Stimulated activated CD4-positive, alpha-beta T cell treated with anti-CD3 and anti-CD28 coated beads, Interleukin-4, amount 100 ng/mL, for 24 hours (primary cell): ENCODE data around the gene ADM.

Experiments
- DNase-seq: peaks from one replicate; pipeline ENCODE4 v3.0.0-alpha.2; 2020

ADM gene

GRCh38 chr11:10329935-10330334, 25.1 kb downstream of the ADM start:
- no peak for DNase-seq

- DNase-seq, result no peak
These were observed 26.8 kb downstream of the ADM start for GRCh38 chr11:10331548-10332289.

DNA sequence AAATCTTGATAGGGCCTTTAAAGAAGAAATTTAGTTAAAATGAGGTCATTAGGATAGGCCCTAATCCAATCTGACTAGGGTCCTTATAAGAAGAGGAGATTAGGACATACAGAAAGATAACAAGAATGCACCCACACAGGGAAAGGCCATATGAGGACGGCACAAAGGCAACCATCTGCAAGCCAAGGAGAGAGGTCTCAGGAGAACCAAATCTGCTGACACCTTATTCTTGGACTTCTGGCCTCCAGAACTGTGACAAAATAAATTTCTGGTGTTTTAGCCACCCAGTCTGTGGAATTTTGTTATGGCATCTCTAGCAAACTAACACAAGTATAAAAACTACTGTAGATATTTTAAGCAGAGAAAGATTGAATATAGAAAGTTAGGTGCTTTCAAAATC, 28.6 kb downstream of the ADM start:
- no peak for DNase-seq

- DNase-seq, result no peak
These were observed 33.4 kb downstream of the ADM start for GRCh38 chr11:10338287-10338686.

DNA sequence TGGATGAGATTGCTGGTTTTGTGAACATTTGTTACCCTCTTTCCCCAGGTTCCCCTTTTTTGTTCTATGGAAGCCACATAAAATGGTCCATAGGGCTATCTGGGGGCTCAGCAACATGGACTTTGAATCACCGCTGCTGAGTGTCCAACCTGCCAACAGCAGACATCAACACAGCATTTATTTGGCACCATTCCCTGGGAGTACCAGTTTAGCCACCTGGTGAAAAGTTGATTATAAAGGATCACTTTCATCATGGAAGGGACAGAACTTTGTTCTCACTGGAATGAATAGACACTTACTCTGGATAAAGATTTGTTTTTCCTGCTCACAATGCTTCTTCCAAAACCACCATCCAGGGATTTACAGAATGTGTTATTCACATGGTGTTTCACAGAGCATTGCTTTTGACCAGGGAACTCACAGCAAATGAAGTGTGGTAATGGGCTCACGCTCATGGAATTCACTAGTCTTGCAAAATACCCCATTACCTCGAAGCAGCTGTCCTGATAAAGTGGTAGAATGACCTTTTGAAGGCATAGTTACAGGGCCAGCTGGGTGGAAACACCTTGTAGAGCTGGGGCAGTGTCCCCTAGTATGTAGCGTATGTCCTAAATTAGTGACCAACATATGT, 43.9 kb downstream of the ADM start:
- no peak for DNase-seq

GRCh38 chr11:10349281-10349665, 44.4 kb downstream of the ADM start:
- no peak for DNase-seq

DNA sequence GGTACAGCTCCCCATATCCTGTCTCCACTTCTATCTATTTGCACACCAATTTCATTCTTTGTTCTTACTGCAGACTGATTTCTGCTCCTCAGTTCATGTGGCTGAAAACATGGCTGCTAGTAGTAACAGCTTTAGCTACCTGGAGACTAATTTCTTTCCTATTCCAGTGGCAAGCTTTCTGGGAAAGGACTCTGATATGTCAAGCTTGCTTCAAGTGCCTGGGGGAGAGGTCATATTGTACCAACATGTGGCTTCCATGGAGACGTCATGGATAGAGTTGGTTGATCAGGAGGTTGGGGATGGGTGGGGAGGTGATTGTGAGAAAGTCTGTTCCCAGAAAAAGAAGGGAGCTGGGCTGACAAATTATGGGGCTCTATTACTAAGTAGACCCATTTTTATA, 44.9 kb downstream of the ADM start:
- DNase-seq, result no peak

- DNase-seq, result no peak
These were observed 45.5 kb downstream of the ADM start for GRCh38 chr11:10350334-10350733.

- DNase-seq, result no peak
These were observed 46.5 kb downstream of the ADM start for GRCh38 chr11:10351435-10351764.

- DNase-seq, result no peak
These were observed 47.1 kb downstream of the ADM start for GRCh38 chr11:10351765-10352641.

- DNase-seq, result no peak
These were observed 48.2 kb downstream of the ADM start for GRCh38 chr11:10352921-10353550.

DNA sequence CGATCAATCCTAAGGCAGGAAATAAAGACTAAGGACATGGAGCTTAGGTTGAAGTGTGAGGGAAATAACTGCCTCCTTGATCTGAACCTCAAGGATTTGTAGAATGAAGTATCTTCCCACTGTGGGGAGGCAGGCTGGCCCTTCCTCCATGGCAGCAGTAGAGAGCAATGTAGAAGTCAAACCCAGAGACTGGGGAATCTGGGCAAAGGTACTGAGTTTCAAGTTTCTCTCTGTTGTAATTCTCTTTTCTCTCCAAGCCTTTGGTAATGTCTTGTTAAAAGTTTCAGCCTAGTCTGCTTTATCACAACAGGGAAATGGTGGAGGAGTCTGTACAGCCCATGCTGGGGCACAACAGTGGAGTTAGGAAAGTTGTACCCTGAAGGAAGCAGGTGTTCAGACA, 49.5 kb downstream of the ADM start:
- DNase-seq, result no peak

- DNase-seq, result no peak
These were observed 50.4 kb downstream of the ADM start for GRCh38 chr11:10355257-10355661.

DNA sequence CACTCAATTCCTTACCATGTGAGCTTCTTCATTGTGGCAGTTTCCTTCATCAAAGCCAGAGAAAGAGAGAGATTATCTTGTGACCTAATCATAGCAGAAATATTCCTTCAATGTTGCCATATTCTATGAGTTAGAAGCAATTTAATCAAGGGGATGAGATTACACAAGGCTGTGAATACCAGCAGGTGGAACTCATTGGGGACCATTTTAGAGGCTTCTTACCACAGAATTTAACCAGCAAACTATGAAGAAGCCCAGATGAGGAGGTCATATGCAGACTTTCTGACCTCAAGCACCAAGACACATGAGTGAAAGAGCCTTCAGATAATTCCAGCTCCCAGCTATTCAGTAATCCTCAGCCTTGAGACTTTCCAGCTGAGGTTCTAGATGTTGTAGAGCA, 51.3 kb downstream of the ADM start:
- no peak for DNase-seq
